LNCaP clone FGC (cell line): ENCODE data around the gene ANHX.
"Not testable (repeated sequence)": the region's sequence is repeated elsewhere in the genome, so short reads cannot be mapped to it uniquely, and the experiment has no call there.

Experiments
- DNase-seq: peaks from one replicate; pipeline ENCODE4 v3.0.0-alpha.2; 2011; ENCODE audit warnings: low read depth
- H3K4me3 ChIP-seq: 2 replicates; pipeline ENCODE4 v1.5.1; 2011; ENCODE audit warnings: mild to moderate bottlenecking, low read depth, low read length, control low read depth
- CTCF ChIP-seq: IDR thresholded peaks from 2 replicates; pipeline ENCODE4 v1.5.1; 2012; ENCODE audit warnings: mild to moderate bottlenecking; ENCODE audit not compliant: control insufficient read depth, insufficient read depth; ENCODE audit errors: extremely low read depth

Gene ANHX

GRCh38 chr12:133235401-133236112 lies at the start of gene ANHX:
Gene ANHX (minus strand): TSS chr12:133235877. CDS start chr12:133234356, 1,521 bp downstream.
- no peak for TF ChIP-seq CTCF
- no peak within 1 kb of the TSS for H3K4me3 ChIP-seq
- DNase-seq: no peak

GRCh38 chr12:133264668-133265067 lies 29.0 kb upstream of the ANHX start:
- not testable (repeated sequence) for H3K4me3 ChIP-seq, DNase-seq

GRCh38 chr12:133264173-133264572 lies 28.5 kb upstream of the ANHX start:
- DNase-seq: no peak
- no peak overlapping the region for H3K4me3 ChIP-seq
- no peak for TF ChIP-seq CTCF

- no peak for TF ChIP-seq CTCF
- H3K4me3 ChIP-seq: no peak overlapping the region
- no peak for DNase-seq
Measured at GRCh38 chr12:133256321-133256720, 20.6 kb upstream of the ANHX start.

GRCh38 chr12:133255833-133256232 lies 20.2 kb upstream of the ANHX start:
- H3K4me3 ChIP-seq, DNase-seq: not testable (repeated sequence)

GRCh38 chr12:133251732-133252131 lies 16.1 kb upstream of the ANHX start:
- no peak for TF ChIP-seq CTCF
- DNase-seq: no peak

GRCh38 chr12:133236556-133236955 lies 879 bp upstream of the ANHX start:
- no peak for TF ChIP-seq CTCF
- DNase-seq: no peak

More at GRCh38 chr12:133251732-133252131, 16.1 kb upstream of the ANHX start:
- no peak overlapping the region for H3K4me3 ChIP-seq

GRCh38 chr12:133236144-133236543 lies 467 bp upstream of the ANHX start:
- no peak for TF ChIP-seq CTCF
- H3K4me3 ChIP-seq: no peak overlapping the region

More at GRCh38 chr12:133236556-133236955, 879 bp upstream of the ANHX start:
- no peak overlapping the region for H3K4me3 ChIP-seq

More at GRCh38 chr12:133236144-133236543, 467 bp upstream of the ANHX start:
- DNase-seq: no peak
